ENCODE results near the gene CHMP4B.

Gene CHMP4B

GRCh38 chr20:33866398-33867100, 55.4 kb downstream of the CHMP4B start:
- DNase-seq = no peak

GRCh38 chr20:33868042-33868441, 56.9 kb downstream of the CHMP4B start:
- no peak for DNase-seq

GRCh38 chr20:33868595-33868994, 57.4 kb downstream of the CHMP4B start:
- DNase-seq = no peak

GRCh38 chr20:33869283-33869682, 58.1 kb downstream of the CHMP4B start:
- no peak for DNase-seq

- no peak for DNase-seq
These were observed 60.2 kb downstream of the CHMP4B start for GRCh38 chr20:33871362-33871761.

GRCh38 chr20:33874129-33874528, 63.0 kb downstream of the CHMP4B start:
- no peak for DNase-seq

- no peak for DNase-seq
These were observed 63.9 kb downstream of the CHMP4B start for GRCh38 chr20:33875055-33875454.

- DNase-seq = no peak
These were observed 64.4 kb downstream of the CHMP4B start for GRCh38 chr20:33875534-33876026.

- no peak for DNase-seq
These were observed 67.4 kb downstream of the CHMP4B start for GRCh38 chr20:33878583-33878982.

- DNase-seq = no peak
These were observed 69.2 kb downstream of the CHMP4B start for GRCh38 chr20:33880396-33880795.

- DNase-seq = no peak
These were observed 70.8 kb downstream of the CHMP4B start for GRCh38 chr20:33881989-33882388.

- no peak for DNase-seq
These were observed 71.3 kb downstream of the CHMP4B start for GRCh38 chr20:33882481-33882880.

- DNase-seq = no peak
These were observed 72.0 kb downstream of the CHMP4B start for GRCh38 chr20:33883164-33883563.

GRCh38 chr20:33884633-33885032, 73.5 kb downstream of the CHMP4B start:
- no peak for DNase-seq

- no peak for DNase-seq
These were observed 78.2 kb downstream of the CHMP4B start for GRCh38 chr20:33889312-33889711.

GRCh38 chr20:33890557-33890956, 79.4 kb downstream of the CHMP4B start:
- DNase-seq = no peak

- DNase-seq = no peak
These were observed 82.2 kb downstream of the CHMP4B start for GRCh38 chr20:33893314-33893713.

- DNase-seq = no peak
These were observed 83.7 kb downstream of the CHMP4B start for GRCh38 chr20:33894798-33895197.

GRCh38 chr20:33896509-33896908, 85.4 kb downstream of the CHMP4B start:
- DNase-seq = no peak

GRCh38 chr20:33897313-33897912, 86.3 kb downstream of the CHMP4B start:
- DNase-seq = no peak

- no peak for DNase-seq
These were observed 88.0 kb downstream of the CHMP4B start for GRCh38 chr20:33899106-33899505.

GRCh38 chr20:33900521-33901131, 89.5 kb downstream of the CHMP4B start:
- no peak for DNase-seq

GRCh38 chr20:33901132-33901523, 90.0 kb downstream of the CHMP4B start:
- DNase-seq = no peak

GRCh38 chr20:33902011-33902410, 90.9 kb downstream of the CHMP4B start:
- DNase-seq = no peak

All from NCI-H1417 treated with DMSO at 0.1 percent for 48 hours (cell line).